HG02973 (cell line): ENCODE results near the gene DNMT3B.
A peak's percentile ranks its signal among the peaks of the same experiment; 100 is the strongest.
"Not testable (repeated sequence)": the region's sequence is repeated elsewhere in the genome, so short reads cannot be mapped to it uniquely, and the experiment has no call there.

Experiments used
- ATAC-seq: cut with Tn5 transposase; IDR thresholded peaks from one replicate; pipeline ENCODE4 v1.9.1; 2021; ENCODE audit warnings: moderate library complexity; ENCODE audit not compliant: unreplicated experiment

DNMT3B gene

DNA sequence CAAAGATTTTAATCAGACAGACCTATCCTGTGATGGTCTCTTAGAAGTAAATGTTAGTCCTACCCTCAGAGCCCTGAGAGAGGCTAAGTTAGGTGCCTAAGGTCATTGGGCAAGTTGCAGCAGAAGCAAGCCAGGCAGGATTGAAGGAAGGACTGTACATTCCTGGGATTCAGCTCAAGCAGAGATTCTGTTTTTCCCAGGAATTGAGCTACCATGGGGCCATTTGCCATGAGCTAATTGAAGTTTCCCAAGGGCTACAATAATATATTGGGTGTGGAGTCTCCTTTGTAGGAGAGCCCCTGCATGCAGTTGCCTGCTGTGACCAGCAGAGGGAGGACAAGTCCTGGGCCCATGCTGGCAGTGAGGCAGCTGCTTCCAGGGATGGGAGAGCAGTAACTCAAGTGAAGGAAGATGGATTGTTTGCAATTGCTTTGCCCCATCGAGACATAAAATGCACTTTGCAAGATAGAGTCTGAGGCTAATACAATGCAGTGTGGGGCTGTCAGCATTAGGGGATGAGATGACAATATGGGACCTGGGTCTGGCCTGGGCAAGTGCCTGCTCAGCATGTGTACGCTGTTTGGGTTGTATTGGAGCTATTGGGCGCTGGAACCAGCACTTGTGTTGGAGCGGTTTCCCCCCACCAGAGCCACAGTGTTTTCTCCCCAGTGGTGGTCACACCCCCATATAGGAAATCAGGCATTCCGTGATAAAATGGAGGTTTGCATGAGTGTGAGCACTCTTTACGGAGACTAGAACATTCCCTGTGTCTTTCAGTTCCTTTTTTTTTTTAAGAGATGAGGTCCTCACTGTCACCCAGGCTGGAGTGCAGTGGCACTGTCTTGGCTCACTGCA, 27.9 kb downstream of the DNMT3B start:
- no peak for ATAC-seq

DNA sequence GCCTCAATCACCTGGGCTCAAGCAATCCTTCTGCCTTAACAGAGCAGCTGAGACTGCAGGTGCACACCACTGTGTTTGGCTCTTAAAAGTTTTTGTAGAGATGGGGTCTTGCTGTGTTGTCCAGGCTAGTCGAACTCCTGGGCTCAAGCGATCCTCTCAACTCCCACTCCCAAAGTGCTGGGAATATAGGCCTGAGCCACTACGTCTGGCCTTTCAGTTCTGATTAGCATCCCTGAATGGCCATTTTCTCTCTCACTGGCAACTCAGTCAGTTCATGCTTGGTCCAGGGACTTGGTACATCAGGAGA, 28.5 kb downstream of the DNMT3B start:
- no peak for ATAC-seq

DNA sequence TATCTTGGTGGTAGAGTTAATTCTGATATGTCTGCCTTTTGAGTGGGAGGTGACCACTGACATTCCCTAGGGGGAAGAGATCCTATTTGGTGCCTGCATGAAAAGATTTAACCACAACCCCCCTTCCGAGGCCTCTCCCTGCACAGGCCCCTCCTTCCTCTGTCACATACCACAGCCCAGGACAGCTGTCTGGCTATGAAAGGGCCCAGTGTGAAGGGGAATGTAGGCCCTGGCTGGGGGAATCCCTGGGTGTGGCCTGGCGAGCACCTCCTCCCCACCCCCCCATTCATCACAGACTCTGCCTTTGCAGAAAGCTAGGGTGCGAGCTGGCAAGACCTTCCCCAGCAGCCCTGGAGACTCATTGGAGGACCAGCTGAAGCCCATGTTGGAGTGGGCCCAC, 30.1 kb downstream of the DNMT3B start:
- peak; percentile 66 for ATAC-seq

DNA sequence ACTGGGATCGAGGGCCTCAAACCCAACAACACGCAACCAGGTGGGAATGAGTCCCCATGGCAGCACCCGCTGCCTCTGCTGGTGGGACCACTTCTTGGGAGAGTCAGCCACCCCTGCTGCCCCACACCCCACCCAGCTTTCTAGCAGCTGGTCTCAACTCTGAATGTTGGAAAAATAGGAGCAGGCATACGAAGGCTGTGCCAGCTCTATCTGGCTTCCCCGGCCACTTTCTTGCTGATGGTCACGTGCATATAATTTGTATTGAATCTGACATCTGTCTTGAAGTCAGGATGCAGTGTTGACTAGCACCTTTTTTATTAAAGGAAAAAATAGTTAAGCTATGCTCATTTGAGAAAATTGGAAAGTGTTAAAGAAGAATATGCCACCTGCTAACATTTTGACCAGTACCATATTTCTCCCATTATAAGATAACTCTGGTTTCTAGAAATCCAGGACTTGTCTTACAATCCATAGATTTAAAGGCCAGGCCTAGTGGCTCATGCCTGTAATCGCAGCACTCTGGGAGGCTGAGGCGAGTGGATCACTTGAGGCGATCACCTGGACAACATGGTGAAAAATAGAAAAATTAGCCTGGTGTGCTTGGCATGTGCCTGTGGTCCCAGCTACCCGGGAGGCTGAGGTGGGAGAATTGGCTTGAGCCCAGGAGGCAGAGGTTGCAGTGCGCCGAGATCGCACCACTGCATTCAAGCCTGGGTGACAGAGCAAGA, 30.7 kb downstream of the DNMT3B start:
- ATAC-seq: no peak

DNA sequence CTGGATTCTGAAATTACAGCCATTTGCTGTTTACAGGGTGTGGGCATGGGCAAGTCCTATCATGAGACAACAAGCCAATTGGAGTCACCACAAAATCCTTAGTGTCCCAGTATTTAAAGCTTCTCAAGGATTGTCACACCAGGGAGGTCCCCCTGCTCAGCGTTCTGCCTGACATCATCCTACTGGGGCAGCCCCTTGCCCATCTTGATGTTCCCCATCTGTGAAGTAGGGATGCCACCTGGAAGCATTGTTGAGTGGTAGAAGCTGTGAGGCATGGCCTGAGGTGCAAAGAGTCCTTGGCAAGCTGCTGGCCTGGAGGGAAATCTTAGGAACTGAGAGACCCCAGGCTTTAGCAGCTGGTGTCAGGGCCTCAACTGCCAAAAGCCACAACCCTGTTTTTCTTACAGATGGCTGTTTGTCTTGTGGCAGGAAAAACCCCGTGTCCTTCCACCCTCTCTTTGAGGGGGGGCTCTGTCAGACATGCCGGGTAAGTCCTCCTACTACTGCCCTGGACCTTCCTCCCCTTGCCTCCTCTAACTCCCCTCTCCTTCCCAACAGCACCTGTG, 34.3 kb downstream of the DNMT3B start:
- ATAC-seq: no peak

DNA sequence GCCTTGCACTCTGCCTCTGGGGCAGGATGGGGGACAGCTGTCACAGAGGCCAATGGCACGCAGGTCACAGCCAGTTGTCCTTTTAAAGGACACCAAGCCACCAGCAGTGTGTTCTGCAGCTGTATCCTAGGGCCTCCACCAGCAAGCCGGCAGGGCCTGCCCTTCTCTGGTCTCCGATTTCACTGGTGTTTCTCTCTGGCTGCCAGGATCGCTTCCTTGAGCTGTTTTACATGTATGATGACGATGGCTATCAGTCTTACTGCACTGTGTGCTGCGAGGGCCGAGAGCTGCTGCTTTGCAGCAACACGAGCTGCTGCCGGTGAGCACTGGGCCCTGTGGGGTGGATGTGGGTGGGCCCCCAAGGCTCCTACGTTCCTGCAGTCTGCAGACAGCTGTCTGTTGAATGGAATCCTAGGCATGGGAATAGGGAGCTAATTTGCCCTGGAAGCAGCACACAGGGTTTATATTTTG, 34.8 kb downstream of the DNMT3B start:
- no peak for ATAC-seq

DNA sequence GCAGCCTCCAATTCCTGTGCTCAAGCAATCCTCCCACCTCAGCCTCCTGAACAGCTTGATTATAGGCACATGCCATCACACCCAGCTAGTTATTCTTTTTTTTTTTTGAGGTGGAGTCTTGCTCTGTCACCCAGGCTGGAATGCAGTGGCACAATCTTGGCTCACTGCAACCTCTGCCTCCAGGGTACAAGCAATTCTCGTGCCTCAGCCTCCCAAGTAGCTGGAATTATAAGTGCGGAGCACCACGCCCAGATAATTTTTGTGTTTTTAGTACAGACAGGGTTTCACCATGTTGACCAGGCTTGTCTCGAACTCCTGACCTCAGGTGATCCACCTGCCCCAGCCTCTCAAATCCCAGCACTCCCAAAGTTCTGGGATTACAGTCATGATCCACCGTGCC, 35.4 kb downstream of the DNMT3B start:
- not testable (repeated sequence) for ATAC-seq

DNA sequence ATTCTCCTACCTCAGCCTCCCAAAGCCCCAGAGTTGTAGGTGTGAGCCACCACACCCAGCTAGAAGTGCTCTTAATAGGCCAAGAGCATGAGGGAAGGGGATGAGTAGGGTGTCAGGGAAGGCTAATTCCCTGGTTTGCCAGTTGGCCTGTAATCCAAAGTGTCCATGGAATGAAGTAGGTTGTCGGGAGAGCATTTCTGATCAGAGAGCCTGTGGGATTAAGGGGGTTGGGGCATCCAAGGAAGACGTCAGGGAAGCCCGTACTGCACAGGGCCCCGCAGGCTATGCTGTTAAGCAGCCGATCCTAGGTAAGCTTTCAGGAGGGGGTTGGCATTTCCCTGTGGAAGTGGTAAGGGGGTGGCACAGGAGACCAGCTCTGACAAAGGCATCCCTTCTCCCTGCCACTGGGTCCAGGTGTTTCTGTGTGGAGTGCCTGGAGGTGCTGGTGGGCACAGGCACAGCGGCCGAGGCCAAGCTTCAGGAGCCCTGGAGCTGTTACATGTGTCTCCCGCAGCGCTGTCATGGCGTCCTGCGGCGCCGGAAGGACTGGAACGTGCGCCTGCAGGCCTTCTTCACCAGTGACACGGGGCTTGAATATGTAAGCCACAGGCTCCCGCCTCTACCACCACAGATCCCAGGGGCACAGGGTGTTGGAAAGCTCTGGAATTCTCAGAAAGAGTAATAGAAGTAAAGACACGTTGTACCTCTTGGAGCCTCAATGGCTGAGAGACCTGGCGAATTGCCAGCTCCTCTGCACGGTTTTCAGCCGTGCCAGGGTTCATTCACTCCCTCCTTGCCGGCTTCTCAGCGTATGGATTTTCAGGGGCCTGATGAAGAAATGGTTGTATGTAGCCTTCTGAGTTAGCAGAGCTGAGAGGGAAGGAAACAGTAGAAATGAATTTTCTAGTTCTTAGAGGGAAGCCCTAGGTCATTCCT, 36.1 kb downstream of the DNMT3B start:
- no peak for ATAC-seq

DNA sequence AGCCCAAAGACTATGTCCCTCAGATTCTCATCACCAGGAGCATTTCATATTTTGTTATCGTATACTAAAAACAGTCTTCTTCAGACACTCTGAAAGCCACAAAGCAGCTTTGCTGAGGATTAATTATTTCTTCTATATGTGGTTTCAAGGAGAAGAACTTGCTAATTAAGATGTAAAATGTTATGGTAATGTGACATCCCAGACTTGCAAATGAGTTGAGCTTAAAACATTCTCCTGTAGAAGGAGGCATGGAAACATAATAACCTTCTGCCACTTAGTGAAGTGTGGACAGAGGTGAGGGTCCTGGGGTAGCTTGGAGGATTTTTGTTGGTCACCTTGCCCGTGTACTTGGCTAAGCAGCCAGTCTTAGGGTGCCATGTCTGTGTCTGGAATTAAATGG, 40.9 kb downstream of the DNMT3B start:
- no peak for ATAC-seq

DNA sequence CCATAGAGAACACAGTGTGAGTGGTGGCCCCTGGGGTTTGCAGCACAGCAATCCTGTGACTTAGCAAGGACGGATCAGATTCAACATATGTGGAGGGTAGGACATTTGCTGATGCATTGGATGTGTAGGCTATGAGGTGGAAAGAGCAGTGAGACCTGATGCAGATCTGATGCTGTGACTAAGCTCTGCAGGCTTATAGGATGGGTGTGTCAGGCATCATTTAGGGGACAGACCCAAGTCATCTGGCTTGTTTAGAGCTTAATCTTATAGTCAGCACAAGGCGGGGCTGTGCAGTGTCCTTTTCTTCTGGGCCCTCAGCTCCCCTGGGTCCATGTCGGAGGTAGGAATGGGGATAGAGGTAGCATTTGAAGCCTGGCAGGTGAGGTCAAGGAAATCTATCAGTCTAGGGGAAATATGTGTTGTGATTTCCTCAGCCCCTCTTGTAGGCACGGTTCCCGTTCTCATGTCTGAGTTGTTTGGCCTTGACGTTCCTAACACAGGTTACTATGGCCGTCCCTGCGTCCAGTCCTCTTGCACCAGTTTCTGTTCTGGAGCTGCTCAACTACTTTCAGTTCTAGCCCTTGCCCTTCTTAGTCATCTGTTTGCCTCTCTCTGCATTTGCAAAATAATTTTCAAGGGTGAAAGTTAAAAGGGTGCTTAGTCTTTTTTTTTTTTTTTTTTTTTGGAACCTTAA, 42.0 kb downstream of the DNMT3B start:
- no peak for ATAC-seq

DNA sequence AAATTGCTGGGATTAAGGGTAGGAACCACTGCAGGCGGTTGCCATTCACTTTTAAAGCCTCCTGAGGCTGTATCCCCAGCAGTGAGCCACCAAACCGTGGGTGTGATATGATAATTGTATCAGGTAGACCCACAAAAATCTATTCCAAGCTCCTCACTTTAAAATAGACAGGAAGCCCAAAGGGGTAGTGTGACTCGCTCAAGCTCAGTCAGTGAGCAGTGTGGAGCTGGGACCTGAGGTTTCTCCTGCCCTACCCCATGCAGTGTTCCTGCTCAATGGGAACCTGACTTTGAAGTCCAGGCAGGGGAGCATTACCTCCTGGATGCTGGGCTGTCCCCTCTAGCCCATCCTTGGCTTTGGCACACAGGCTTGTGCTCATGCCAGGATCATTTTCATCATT, 42.6 kb downstream of the DNMT3B start:
- ATAC-seq: no peak

DNA sequence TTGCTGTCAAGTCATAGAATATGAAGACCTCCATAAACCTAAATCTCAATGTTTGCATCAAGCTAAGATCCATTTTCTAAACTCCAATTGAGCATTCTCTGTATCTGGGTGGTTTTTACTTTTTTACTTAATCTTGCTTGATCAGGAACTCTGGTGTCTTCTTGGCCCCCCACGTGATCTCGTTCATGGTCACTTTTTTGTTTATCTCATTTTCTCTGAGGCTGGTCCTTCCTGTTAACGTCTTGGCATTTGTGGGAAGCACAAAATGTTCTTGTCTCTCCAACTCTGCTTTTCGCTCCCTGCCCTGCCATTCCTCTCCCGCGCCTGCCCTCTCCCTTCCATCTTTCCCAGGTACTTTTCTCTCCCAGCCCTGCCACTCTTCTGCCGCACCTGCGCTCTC, 43.5 kb downstream of the DNMT3B start:
- no peak for ATAC-seq

DNA sequence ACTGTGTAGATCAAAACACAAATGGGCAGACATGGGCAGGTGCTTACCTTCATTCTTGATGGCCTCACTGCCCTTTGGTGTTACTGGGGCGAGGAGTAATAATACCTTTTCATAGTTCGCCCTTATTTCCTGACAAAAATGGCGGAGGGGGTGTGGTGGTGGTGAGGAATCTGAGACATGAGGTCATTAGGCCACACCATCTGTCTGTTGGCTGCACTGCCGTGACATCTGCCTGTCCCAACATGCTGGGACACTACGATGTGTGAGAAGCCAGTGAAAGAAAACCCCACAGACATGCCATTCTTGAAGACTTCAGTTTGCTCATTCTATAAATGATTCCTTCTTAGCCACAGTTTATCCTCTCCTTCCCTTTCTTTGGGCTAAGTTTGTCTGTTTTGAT, 44.2 kb downstream of the DNMT3B start:
- ATAC-seq: no peak

DNA sequence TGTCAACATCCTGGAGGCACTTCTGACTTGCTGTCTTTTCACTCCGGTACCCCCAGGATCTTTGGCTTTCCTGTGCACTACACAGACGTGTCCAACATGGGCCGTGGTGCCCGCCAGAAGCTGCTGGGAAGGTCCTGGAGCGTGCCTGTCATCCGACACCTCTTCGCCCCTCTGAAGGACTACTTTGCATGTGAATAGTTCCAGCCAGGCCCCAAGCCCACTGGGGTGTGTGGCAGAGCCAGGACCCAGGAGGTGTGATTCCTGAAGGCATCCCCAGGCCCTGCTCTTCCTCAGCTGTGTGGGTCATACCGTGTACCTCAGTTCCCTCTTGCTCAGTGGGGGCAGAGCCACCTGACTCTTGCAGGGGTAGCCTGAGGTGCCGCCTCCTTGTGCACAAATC, 45.5 kb downstream of the DNMT3B start:
- ATAC-seq: no peak

DNA sequence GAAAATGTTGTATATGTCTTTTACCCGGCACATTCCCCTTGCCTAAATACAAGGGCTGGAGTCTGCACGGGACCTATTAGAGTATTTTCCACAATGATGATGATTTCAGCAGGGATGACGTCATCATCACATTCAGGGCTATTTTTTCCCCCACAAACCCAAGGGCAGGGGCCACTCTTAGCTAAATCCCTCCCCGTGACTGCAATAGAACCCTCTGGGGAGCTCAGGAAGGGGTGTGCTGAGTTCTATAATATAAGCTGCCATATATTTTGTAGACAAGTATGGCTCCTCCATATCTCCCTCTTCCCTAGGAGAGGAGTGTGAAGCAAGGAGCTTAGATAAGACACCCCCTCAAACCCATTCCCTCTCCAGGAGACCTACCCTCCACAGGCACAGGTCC, 46.3 kb downstream of the DNMT3B start:
- no peak for ATAC-seq

DNA sequence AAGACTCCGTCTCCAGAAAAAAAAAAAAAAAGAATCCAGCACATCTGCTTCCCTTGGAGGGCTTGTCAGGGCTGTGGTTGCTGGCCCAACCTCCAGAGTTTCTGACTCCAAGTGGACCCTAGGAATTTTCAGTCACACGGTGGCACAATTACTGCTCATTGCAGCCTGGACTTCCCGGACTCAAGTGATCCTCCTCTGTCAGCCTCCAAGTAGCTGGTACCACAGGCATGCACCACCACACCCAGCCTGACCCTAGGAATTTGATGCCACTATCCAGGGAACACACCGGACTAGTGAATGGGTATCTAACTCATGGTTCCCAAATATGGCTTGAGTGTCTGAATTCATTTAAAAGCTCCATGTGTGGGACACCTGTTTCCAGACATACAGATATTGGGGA, 47.7 kb downstream of the DNMT3B start:
- no peak for ATAC-seq

DNA sequence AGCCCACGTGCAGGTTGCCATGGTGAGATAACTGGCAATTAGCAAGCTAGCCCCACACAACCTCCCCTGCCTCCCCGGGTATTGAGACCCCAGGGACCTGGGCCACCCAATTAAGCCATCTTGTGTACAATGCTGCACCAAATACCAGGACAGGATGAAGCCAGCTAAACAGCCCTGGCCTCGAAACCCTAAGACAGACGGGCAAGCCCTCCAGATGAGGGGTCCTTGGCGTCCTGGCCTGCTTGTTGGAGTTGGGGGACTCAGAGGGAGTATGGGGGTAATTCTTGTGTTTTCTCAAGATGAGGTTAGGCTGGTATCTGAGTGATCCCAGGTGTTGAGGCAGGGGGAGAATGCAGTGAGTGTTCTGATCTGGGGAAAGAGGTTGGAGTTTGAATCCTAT, 48.8 kb downstream of the DNMT3B start:
- ATAC-seq: no peak

DNA sequence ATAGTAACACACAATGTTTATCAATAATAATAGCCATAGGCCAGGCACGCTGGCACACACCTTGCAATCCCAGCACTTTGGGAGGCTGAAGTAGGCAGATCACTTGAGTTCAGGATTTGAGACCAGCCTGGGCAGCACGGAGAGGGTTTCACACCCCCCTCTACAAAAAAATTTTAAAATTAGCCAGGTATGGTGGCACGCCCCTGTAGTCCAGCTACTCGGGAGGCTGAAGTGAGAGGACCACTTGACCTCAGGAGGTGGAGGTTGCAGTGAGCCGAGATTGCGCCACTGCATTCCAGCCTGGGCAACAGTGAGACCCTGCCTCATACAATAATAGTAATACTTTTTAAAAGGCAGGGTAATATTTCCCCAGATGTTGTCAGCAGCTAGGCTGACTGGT, 49.7 kb downstream of the DNMT3B start:
- no peak for ATAC-seq

DNA sequence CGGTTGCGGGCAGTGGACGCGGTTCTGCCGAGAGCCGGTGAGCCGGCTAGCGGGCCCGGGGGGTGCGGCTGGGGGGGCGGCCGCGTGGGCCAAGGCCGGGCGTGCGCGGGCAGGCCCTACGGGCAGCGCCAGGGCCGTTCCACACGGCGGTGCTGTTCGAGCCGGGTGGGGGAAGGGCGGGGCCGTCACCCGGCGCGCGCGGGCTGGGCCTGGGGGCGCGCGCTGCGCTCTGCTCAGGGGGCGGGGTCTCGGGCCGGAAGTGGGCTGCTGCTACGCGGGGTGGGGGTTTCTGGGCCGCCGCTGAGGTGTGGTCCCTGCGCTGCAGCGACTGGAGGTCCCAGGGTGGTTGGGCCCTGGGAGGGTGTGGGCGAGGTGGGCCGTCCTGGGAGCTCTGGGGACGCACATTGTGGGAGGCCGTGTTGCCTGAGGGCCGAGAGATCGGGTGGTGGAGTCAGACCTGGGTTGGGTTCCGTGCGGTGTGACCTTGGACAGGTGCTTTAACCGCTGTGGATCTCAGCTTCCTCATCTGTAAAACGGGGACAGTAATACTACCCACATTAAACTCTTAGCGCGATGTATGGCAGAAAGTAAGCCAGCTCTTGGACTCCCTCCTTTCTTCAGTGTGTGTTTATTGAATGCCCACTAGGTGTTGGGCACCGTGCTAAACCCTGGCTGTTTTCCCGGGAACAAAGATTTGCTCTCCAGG, 58.0 kb downstream of the DNMT3B start:
- ATAC-seq: peak; percentile 47
